Right lung (tissue), 5 donors: Measurements from ENCODE around the gene RUNX2. TPM values are rescaled to one million over a fixed set of nuclear protein-coding genes. Genes with fewer than 3 reads are reported as not detected.

ENCODE experiments used
- DNase-seq, 2 donors: peaks; one replicate each; pipeline ENCODE4 v3.0.0-alpha.2; 2013
- polyA plus RNA-seq, 5 donors: library from polyadenylated mRNA; unstranded; fragments of 120-200 nt; gene quantifications; one replicate each; pipeline versions ENCODE4 v1.2.1 to v1.2.3, GENCODE V29; 2013; ENCODE audit warnings: inconsistent platforms in 1 of 5, low replicate concordance in 1 of 5; ENCODE audit not compliant: insufficient read length in 5 of 5, insufficient read depth in 1 of 5

The RUNX2 gene
- polyA plus RNA-seq, 5 donors, result 1.8 to 3.9 (median 3.3) TPM

DNA sequence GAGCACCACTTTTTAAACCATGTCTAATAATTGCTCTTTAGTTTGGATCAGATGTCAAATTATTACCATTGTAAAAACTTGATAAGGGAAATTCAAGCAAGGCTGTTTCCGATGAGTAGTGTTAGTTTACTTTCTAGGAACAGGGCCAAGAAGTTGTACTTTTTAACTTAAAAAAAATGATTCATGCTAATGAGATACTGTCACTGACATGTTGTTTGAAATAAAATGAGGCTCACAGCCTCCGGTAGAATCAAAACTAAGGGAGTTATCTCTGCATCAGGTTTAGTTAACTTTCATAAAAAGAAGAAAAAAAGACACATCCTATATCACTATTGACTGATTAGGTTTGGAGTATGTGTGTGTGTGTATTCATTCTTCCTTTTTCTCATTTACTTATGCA lies 104.8 kb downstream of the RUNX2 start:
- no peak for DNase-seq

DNA sequence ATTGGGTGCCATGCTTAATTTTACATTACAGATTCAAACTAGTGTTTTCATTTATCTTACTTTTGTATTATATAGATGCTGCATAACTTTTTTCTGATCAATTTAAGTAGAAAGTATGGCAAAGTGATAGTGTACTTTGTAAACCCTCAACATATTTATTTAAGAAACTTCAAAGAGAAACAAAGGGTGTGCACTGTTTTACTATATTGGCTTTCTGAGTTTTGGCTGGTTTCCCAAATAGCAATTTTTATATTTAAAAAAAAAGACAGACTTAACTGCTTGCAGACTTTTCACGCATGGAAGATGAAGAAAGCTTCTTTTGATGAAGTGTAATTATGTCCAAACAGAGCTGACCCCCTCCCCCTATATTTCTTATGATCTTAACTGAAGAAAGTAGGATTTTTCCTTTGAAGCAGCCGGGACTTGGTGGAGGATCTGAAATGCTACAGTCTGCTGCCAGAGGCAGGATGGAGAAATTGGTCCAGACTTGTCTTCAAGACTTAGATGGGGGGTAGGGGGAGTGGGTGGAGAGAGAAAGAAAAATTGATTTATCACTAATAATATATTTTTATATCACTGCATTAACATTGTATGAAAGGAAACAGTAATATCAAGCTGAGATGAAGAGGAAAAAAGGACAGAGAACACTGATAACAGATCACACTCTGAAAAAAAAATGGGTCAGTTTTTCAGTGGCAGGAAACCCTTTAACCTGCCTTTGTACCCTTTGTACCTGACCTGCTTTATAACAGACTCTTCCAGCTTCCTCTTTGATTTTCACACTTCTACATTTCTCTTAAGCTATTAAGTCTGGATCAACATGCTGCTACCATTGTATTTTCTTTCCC lies 105.6 kb downstream of the RUNX2 start:
- DNase-seq, result no peak

GRCh38 chr6:45434381-45434700 lies 106.2 kb downstream of the RUNX2 start:
- DNase-seq, result no peak

DNA sequence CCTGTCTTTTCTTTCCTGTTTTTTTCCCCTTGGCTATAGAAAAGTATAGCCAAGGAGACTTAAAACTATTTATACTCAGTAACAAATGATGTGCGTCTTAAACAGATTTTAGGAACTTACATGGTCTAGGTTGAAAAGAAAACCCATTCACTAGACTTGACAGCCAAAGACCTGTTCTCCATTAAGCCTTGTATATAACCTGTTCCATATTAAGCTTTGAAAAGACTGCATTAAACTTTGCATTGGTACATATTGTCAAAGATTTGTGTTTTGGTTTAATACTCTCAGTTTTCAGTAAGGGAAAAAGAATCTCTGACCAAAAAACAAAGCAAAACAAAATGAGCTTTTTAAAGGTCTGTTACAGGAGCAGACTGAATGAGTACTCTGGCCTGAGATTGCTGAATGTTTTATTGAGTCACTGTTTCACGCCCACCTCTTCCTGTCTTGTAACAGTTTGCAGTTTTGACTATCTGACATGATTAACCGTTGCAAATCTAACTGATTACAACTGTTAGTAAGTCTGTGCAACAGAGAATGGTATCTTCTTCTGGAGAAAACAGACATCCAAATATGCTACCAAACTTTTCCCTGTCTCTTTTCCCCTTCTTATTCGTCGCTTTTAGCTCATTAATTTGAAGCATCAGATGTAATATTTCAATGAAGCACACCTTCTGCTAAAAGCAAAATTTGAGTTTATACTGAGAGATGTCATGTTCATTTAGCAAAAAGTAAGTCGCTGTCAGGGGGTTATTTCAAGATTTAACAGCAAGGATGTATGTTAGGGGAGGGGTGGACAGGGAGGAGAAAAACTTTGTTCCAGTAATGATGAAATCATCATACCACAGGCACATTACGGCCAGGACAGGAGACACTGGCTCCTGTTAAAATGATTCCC lies 108.7 kb downstream of the RUNX2 start:
- DNase-seq, result no peak

GRCh38 chr6:45437439-45437815 lies 109.3 kb downstream of the RUNX2 start:
- DNase-seq, result no peak

GRCh38 chr6:45438151-45438550 lies 110.0 kb downstream of the RUNX2 start:
- no peak for DNase-seq

DNA sequence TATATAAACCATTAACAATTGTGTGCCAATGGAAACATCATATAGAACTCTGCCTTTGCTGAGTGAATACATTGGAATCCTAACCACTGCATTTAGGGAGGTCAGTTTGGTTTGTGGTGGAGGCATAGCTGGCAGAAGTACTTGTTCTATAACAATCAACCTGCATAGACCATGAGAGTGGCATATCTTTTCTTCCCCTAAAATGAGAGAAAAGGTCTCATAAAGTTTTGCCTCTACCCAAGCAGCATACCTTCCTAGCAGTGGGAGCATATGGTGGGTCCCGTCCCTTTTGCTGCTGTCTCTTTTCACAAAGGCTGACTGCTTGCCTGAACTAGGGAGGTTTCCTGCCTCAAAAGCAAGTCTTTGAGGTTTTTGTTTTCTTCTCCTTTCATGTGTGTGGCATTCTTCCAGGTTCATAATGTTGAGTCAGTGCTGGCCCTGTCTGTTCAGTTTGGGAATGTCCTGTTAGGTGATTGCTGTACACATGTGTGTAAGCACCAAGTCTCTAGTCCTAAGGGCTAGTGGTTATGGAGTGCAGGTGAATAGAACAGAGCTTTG lies 110.8 kb downstream of the RUNX2 start:
- DNase-seq, result no peak

- DNase-seq, result no peak
Measured at GRCh38 chr6:45439459-45439858, 111.3 kb downstream of the RUNX2 start.

- DNase-seq, result no peak
Measured at GRCh38 chr6:45439861-45440388, 111.8 kb downstream of the RUNX2 start.

GRCh38 chr6:45441851-45442453 lies 113.8 kb downstream of the RUNX2 start:
- DNase-seq, result no peak

DNA sequence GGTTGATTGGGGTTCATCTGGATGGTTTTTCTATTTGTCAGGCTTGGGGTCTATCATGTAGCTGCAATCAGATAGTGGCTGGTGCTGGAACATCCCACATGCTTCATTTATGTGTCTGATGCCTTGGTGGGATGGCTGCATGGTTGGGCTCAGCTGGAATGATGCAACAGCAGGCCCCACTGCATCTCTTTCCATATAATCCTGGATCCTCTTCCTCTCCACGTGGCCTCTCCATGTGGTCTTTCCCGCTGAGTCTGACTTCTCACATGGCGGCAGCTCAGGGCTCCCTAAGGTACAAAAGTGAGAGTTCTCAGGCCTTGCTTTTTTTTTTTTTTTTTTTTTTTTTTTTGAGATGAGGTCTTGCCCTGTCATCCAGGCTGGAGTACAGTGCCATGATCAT lies 114.6 kb downstream of the RUNX2 start:
- no peak for DNase-seq

- no peak for DNase-seq
Measured at GRCh38 chr6:45445364-45445748, 117.2 kb downstream of the RUNX2 start.

DNA sequence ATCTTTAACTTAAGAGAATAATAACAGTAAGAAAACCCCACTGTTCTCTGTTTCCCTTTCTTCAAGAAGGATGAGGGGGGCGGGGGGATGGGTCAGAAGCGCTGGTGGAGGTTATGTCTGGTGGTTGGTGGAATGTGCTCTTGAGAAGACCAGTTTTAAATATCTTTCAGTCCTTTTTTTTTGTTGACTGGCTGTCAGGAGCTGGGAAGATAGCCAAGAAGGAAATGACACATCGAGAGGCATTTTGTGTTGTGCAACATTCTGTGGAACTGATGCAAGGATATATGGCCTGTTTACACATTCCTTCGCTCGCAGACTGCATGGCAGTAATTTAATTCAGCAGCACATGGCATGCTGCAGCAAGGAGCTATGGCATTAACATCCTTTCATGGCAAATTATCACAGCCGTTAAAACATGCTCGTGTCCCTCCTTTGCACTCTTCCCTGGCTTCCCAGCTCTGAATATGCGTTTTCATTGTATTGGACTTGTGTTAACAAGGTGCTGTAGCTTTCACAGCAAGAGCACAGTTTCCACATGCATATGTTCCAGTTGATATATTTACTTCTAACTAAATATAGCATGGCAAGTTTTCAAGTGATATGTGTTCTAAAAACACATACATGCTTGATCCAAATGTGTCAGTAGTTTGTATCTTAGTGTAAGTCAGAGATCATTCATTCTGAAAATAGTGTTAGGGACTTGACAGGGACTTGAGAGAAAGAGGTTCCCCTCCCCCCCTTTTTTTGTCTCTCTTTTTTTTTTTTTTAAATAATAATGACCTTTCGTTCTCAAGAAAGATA lies 117.8 kb downstream of the RUNX2 start:
- peak; percentile 93 to 95 for DNase-seq

DNA sequence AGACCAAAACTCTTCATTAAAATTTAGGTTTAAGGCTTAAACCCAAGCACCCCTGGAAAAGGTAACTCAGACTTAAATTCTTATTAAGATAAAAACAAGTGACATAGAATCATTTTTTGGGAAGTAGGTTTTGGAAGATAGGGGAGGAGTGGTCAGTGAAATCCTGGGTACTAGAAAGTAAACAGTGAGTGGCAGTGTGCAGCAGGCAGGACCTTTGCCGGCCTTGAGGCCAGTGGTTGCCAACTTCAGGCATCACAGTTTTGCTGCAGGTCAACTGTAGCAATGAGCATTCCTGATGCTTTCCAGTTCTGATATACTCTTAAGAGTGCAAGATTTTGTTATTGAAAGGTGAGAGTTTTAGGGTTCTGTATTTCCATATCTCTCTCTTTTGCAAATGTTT lies 118.9 kb downstream of the RUNX2 start:
- DNase-seq, result no peak

GRCh38 chr6:45447716-45448115 lies 119.6 kb downstream of the RUNX2 start:
- DNase-seq, result no peak

- DNase-seq, result no peak
Measured at GRCh38 chr6:45448417-45449389, 120.6 kb downstream of the RUNX2 start.

GRCh38 chr6:45450132-45450531 lies 122.0 kb downstream of the RUNX2 start:
- no peak for DNase-seq

DNA sequence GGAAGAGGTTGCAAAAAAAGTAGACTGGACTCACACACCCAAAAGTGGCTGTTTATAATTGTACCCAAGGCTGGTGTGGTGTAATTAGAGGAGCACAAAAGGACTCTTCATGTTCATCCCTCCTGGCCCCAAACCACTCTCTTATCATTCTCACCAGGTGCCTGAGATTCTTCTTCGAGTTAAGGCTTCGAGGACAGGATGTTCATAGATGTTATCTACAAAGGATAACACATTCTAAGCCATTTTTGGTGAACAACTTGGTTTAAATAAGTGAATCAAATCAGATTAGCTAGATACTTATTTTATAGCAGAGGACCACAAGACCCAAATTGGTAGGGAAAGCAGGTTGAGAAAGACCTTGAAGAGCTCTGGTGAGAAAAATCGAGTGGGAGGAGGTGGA lies 122.7 kb downstream of the RUNX2 start:
- DNase-seq, result no peak

DNA sequence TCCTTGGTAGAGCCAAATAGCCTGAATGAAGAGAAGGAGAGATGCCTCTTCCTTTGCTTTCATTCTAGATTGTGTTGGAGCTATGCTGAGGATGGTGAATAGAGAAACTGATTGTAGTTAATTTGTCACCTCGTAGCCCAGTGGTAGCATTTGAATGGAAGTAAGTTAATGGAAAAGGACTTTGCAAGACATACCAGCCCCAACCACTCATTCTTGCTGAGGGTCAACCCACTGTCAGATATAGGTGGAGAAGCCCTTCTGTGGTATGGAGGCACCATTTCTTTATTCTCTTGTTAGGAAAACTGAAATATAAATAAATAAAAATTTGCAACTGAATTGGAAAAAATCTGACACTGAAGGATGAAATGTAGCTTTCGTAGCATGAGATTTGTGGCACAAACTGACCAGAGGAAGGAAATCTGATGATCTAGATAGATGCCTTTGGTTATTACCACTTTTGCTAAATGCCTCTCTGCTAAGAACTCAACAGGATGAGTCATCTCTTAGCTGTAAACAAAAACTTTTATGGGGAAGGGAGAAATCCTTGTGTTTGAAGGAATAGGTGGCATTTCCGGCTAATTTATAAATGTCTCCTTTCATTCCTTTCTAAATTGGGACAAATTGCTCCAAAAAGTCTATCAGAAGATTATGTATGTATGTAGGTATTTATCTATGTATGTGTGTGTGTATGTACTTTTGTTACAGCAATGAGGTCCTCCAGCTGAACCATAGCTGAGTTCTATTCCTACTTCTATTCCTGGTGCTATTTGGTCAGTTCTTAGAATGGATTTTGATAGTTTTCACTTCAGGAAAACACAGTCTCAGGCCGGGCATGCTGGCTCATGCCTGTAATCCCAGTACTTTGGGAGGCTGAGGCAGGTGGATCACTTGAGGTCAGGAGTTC lies 126.1 kb downstream of the RUNX2 start:
- DNase-seq, result no peak
